SK-N-DZ (cell line): ENCODE data around the gene COL5A1.
"Not testable (repeated sequence)": the region's sequence is repeated elsewhere in the genome, so short reads cannot be mapped to it uniquely, and the experiment has no call there.

Experiments used
- DNase-seq: peaks from one replicate; pipeline ENCODE4 v3.0.0-alpha.2; 2015; ENCODE audit warnings: low spot score

COL5A1 gene

DNA sequence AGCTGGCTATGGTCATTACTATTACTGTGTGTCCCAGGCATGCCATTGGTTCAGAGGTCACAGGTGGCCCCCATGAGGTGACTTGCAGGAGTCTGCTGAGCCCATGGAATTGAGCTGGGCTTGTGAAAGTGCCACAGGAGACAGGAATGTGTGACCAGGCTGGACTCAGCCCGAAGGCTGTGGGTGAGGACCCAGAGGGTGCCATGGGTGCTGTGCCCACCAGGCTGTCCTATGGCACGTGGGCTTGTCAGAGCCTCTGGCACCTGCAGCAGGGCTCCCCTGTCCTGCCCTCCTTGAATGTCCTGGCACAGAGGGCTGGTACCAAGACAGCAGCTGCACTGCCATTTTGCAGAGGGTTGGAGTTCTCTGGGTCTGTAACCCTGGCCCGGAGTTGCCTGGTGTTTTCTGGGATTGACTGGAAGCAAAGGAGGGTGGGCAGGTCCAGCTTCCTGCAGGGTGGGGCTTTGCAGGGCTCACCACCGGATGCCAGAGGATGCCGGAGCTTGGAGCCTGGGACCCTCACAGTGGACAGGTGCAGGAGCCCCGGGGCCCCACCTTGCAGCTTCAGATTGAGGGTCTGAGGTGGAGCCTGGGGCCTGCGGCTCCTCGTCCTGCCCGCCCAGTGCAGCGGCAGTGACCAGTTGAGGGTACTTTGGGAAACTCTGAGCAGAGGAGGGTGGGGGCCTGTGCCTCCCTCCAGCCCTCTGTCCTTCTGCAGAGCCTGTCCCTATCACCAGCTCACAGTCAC is 14.2 kb downstream of the COL5A1 start:
- DNase-seq = no peak

DNA sequence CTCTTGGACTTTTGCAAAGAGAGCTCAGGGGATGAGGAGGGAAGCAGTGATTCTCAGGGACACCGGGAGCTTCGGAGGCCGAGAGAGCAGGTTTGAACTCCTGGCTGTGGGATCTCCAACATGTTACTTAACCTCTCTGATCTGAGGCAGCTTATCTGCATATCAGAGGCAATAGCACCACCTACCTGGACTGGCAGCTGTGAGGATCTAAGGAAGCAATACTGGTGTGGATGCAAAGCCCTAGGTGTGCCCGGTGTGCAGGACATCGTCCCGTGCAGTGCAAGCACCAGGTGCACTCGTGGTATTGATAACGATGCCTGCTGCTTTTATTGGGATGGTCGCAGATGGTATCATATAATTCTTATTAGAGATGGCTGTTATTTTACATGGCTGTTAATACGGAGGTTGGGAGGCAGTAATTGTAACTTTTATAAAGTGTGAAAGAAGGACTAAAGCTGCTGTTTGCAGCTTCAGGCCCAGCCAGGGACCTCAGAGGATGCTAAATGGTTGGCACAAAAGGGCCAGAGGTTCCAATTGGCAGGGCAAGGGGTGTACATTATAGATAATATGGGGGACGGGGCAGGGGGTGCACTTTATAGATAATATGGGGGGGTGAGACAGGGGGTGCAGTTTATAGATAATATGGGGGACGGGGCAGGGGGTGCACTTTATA is 14.9 kb downstream of the COL5A1 start:
- DNase-seq = no peak

DNA sequence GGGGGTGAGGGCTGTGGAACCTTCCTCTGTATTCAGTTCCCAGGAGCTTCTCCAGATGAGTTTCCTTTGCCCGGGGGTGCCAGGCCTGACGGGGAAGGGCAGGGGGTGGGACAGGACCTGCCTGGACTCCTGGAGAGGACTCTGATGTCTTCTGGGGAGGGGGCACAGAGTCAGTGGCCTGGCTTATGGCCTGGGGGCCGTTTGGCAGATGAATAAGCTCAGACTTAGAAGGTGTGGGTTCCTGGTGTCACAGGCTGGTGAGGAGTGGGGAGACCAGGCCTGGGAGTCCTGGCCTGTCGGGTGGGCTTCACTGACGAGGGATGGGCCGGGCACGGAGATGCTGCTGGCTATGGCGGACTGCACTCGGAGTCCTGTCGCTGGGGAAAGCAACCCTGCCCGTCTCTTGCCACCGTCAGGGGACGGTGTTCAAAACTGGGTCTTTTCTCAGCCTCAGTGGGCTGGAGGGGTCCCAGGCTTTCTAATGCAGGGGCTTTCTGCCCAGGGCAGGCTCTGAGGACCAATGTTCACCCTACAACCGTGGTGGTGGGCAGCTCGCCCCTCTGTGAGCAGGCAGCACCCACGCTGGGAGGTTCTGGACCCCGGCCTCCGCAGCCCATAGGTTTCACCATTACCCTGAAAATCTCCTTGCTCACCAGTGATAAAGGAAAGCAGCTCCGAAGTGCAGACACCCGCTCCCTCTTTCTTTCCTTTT is 16.2 kb downstream of the COL5A1 start:
- DNase-seq = no peak

DNA sequence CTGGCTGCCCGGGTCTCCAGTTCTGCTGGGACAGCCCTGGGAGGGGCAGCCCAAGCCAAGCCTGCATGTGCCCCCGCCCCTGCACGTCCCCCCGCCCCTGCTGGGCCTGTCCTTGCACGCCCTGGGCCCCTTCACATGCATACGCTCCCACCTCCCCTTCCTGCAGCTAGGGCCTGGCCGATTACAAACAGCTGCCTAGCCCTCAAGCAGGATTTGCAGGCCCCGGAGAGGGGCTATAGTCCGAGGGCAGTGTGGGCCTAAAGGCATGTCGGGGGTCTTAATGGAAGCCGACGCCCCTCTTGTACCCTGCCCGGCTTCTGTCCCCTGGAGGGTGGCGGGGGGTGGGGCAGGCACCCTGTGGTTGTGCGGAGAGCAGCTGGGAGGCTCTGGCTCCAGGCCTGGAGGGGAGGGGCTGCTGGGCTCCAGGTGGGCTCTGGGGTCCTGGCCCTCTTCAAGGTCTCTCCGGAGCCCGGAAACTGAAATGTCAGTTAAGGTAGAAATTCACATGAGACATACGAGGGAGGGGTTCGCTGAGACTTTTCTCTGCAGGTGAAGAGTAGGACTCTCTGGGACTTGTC is 16.9 kb downstream of the COL5A1 start:
- DNase-seq = no peak

DNA sequence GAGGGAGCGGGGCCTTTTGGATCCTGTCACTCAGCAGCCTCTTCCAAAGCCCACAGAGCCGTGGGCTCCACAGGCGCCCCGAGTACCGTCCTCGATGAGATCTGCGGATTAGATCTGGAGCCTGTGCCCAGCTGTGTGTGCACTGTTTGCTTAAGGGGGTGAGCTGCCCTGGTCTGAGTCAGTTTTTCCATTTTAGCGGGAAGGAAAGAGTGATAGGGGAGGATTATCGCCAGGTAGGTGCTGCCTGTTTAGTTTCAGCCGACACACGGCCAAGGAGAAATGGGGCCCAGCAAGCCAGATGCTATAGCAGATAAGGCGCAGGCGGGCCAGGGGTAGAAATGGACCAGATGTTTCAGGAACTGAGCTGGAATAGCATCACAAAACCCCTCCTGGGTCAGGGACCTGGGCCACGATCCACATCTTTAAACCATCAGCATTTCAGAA is 18.1 kb downstream of the COL5A1 start:
- no peak for DNase-seq

DNA sequence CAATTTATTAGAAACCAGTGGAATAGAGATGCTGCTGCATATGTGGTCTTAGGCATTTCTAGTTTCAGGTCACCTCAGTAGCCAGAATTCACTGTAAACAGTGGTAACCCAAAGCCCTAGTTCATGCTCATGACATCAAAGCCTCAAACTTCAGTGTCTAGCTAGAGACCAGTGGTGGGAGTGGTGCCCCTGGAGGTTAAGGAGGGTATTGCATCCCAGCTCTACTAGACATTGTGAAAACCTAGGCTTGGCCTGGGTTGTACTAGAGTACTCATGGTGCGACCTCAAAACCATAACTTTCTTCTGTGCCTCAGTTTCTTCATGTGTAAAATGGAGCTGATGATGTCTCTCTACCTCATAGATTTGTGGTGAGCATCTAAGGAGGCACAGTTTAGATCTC is 18.8 kb downstream of the COL5A1 start:
- DNase-seq = no peak

DNA sequence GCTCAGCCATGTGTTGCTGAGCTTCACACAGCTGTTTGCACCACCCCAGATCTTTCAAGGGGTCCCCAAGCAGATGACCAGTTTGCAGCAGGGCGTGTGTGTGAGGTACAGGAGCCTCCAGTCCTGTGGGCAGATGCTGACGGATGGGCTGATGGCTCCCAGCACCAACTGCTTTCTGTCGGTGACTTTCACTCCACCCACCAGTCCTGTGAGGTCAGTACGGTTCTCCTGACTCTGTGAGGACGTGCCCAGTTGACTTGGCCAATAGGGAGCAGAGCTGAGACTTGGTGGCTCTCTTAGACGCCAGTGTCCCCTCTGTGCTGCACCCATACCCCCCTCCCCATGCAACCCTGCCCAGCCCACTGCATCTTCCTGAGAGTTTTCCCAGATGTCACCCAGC is 19.7 kb downstream of the COL5A1 start:
- no peak for DNase-seq

DNA sequence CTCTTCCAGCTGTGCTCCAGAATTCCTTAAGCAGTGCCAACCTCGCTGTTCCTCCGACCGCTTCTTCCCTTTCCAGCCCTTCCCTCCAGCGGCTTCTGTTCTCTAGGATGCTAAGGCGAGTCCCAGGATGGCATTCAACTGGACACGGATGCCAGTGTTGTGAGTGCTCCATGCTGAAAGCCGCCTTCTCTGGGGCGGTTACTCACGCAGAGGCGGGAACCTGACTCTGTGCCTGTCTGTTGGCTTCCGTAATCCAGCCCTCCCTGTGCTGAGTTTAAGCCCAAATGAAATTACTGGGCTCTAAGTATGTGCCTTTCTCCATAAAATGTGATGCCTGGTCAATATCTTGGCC is 20.2 kb downstream of the COL5A1 start:
- DNase-seq = no peak

DNA sequence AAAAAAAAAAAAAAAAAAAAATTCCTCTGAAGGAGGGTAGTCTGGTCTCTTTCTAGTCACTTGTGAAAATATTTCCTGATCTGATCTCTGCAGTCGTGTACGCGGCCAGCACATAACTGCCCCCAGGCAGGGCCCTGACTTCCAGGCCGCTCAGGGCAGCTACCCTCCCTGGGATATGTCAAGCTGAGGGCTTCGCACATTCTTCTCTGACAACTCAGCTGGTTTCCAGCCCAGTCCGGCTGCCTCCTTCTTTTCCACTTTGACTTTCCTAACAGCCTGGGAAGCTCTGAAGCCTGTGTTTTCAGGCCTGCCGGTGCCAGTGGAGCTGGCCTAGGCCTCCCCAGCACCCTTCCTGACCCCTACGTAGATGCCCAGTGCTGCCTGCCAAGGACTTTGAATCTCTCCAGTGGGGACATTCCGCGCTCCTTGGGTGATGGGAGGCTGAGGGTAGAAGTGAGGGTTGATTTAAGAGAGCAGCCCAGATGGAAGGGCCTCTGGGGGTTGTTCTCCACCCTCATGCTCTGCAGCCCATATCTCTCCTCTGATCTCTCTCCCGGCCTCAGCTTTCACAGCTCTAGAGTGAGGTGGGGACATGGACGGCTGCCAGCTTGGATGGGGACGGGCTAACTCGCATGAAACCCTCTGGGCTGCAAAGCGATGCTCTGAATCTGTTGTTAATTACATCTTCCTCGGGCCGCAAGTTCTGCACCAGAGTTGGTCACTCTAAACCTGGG is 20.7 kb downstream of the COL5A1 start:
- no peak for DNase-seq

DNA sequence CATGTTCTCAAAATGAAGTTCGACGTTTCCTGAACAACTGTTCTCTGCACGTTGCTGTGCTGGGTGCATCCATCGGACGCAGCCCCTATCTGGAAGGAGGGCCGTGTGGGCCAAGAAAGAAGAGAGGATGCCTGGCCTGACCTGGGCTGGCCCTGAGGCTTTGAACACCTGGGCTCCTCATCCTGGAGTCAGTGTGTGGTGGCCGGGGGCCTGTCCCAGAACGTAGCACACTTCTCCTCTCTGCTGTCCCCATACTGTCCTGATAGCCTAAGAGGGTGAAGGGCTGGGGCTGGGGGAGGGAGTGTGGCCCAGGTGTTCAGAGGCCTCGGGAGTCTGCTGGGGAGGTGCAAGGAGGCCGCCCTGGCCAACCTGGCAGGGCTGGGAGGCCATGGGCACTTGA is 21.5 kb downstream of the COL5A1 start:
- no peak for DNase-seq

DNA sequence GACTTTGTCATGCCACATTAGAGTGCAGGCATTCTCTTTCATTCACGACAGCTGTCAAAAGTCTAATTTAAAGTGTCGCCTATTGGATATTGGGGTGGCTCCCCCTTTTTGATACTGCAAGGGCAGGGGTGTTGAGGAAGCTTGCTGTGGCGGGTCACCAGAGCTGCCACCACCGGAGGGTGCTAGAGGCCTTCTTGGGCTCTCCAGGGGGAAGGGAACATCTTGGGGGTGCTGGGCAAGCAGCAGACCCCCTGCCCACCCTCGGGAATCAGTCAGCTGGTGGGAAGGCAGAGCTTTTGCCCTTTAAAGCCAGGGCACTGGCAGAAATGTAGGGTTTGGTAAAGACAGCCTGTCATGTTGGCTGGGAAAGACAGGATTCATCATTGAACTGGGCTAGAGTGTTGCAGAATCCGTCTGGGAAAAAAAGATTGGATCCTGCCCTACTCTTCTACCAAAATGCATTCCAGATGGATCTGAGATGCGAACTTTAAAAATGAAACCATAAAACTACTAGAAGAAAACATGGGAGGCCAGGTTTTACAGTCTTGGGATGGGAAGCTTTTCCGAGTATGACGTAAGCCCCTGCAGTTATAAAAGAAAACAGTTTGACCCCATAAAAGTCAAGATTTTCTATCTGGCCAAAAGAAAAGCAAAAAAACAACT is 22.3 kb downstream of the COL5A1 start:
- no peak for DNase-seq

DNA sequence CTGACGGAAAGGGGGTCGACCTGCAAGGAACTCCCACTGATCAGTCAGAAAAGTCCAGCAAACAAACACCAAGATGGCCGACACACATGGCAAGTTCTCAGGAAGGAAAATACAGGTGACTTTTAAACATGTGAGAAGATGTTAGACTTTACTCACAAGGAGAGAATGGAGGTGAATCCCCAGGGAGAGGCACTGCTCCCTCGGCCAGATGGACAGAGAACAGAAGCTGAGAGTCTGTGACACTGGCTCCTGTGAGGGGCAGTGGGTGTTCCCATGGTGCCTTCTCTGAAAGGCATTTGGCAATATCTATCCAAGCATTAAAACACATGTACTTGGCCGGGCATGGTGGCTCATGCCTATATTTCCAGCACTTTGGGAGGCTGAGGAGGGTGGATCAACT is 22.8 kb downstream of the COL5A1 start:
- DNase-seq = no peak

DNA sequence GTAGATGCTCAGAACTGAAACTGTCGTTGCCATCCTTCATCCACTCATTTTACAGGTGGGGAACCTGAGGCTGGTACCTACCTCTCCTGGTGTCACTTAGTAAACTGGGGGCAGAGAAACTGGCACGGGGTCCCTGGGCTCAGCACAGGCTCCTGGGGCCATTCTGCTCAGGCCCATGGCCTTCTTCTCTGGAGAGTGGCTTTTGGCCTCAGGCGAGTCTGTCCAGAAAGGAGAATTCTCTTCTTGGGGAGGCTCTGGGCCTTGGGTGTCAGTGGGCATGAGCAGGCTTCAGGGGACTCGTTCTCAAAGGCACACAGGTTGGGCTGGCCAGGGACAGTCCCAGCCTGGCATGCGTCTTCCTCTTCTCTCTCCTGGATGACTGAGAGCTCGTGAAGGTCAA is 24.6 kb downstream of the COL5A1 start:
- DNase-seq = no peak

DNA sequence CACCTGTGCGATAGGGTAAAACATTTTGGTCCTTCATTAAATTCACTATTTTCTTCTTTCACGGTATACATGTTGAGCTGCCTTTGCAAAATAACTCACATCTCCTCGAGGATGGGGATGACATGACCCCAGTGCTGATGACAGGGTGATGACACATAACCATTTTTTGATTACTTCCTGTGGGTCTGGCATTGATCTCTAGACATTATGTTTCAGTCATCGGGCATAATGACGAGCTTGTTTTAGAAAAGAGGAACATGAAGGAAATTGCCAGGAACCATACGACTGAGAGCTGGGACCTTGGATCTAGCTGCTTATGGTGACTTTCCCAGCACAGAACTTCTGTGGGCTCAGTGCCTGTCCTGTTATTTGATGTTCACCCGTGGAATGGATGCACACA is 25.2 kb downstream of the COL5A1 start:
- DNase-seq = no peak

DNA sequence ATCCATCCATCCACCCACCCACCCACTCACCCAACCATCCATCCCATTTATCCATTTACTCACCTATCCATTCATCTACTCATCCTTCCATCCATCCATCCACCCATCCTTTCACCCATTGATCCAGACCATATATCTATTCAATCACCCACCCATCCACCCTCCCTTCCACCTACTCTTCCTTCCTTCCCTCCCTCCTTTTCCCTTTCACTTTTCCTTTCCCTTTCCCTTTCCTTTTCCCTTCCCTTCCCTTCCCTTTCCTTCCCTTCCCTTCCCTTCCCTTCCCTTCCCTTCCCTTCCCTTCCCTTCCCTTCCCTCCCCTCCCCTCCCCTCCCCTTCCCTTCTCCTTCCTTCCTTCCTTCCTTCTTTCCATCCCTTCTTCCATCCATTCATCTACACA is 27.4 kb downstream of the COL5A1 start:
- DNase-seq = not testable (repeated sequence)

DNA sequence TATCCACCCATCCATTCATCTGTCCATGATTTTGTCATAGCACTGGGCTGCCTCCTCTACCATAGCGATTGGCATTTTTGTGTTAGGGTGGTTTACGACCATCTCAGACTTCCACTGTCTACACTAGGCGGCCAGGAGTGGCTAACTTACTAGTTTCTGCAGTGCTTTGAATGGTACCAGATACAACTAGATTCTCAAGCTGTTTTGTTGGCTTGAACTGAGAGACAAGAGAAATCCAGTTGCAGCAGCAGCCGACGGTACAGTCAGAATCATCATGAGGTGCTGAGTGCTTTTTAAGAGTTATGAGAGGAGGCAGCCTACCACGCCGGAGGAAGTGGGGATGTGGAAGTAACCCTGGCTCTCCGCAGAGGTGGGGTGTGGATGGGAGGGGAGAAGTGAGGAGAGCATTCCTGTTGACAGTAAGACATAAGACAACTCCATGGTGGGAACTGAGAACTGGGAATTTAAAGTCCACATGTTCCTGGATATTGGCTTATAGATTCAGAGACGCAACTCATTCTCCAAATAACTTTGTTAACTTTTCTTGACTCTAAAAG is 27.9 kb downstream of the COL5A1 start:
- DNase-seq = no peak

DNA sequence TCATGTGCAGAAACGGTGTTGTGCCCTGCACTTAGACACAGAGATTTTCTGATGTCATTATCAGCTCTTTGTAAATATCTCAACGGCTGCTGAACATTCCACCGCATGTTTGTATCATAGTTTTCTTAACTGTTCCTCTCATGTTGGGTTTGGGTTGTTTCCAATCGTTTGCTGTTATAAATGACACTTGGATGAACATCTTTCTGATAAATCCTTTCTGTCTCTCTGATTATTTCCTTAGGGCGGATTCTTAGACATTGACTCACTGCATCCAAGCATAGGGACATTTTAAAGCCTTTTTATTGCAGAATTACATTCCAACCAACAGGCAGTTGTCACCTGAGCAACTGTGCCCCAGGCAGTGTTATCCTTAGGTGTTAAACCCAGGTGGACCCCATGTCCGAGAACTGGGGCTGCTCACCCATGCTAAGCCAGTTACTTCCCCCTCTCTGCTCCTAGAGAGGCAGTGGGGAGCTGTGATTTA is 28.5 kb downstream of the COL5A1 start:
- DNase-seq = no peak

DNA sequence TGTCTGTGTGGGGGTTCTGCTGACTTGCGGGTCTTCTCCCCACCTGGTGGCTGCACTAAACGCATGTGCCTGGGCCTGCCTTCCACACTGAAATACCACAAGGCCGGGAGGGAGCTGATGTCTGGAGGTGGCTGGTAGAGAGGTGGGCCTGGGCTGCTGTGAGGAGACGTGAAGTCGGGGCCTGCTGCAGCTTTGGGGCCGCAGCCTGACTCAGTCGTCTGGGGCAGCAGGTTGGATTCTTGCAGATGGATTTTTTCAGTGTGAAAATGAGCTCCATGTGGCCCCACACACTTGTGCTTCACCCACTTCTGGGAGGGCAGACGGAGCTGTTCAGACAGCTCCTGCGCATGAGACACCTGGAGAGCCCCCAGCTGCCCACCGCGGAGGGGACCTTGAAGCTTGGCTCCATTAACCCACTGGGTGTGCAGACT is 29.3 kb downstream of the COL5A1 start:
- no peak for DNase-seq

DNA sequence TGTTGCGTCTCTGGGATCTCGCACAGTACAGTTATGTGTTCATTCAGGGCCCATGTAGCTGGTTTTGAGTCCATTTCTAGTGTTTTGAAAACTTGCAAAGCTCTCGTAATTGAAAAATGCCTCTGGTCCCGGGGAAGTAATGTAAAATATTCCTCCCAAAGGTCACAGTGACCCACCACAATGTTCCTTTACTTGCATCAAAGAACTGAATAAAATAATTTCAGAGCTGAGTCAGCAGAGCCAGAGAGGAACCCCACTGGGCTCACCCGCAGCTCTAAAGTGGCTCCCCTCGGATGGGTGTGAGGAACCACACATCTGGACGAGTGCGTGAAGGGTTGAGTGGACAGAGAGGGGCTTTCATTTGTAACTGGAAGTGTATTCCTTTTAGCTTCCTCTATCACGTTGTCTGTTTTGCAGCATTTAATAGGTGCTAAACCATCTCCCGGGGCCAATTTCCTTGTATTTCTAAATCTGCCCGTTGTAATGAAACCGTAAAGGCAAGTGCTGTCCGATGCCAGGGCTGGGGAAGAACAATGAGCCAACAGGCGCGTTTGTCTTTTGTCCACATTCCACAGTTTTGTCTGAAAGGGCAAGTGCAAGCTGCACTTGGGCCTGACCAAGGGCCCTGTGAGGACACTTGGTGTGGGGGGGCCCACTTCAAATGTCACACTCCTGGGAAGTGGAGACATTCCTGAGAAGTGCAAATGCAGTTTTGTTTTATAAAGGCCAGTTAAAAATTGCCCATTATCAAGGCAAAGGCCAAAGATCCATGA is 29.9 kb downstream of the COL5A1 start:
- no peak for DNase-seq

DNA sequence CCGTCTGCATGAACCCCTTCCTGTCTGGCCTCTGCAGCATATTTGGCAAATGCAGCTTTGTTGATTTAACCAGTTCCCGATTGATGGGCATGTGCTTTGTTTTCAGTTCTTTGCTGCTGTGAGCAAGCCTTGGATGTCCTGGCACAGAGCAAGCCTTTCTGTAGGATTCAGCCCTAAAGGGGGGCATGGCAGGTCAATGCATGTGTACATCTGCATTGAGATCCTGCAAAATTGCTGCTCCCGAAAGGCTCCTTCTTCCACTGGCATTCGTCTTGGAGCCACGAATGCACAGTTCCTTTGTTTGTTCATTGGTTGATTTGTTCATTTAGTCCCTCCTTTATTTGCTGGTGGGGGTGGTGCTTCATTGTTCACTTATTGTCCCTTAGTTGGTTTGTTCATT is 34.8 kb downstream of the COL5A1 start:
- no peak for DNase-seq
